ENCODE data around the gene PIK3AP1. TPM values are rescaled to one million over a fixed set of nuclear protein-coding genes. Genes with fewer than 3 reads are reported as not detected.

Gene PIK3AP1
- total RNA-seq, 1 experiment from 2014 or later: 7.1 TPM

GRCh38 chr10:96637709-96638108, 82.6 kb downstream of the PIK3AP1 start:
- Histone ChIP-seq H3K9ac (ENCODE audit: low read length) (no peak overlapping the region), H2AFZ (ENCODE audit: low read depth, low read length, poor library complexity, severe bottlenecking) (no peak overlapping the region), H3K27me3 (ENCODE audit: insufficient read depth, low read length) (no peaks in the 10 kb centered on the region), H3K36me3 (ENCODE audit: control insufficient read depth in 1 of 2, insufficient read depth in 2 of 2, low read length in 2 of 2) (no peaks in the 10 kb centered on the region), H4K20me1 (ENCODE audit: insufficient read depth) (no peaks in the 10 kb centered on the region), H3K4me2 (ENCODE audit: low read length) (no peak overlapping the region), H3K79me2 (ENCODE audit: insufficient read depth, low read length) (no peaks in the 10 kb centered on the region), H3K9me2 (ENCODE audit: insufficient read depth) (no peaks in the 10 kb centered on the region), H3K27ac (ENCODE audit: low read depth, low read length) (no peak overlapping the region), H3K4me3 (replicated peaks in 1 of 2; ENCODE audit: low read depth in 1 of 2, low read length in 2 of 2) (no peak overlapping the region), H3K4me1 (ENCODE audit: control insufficient read depth in 1 of 2, insufficient read depth in 2 of 2, low read length in 2 of 2) (peaks cover 3 to 11% of the 10 kb centered on the region in 2 experiments; a peak in 3 of 4 replicates), H3K9me3 (ENCODE audit: control insufficient read depth in 1 of 2, insufficient read depth in 1 of 2, low read depth in 1 of 2, low read length in 2 of 2) (no peaks in the 10 kb centered on the region)
- ChIA-PET POLR2A (no interaction called here), RAD21 (ENCODE audit: low non-redundant PET in 1 of 2, low total read pairs in 2 of 2, uncharacterized antibody in 2 of 2, unreplicated experiment in 2 of 2) (no interaction called here), CTCF (no interaction called here)
- ATAC-seq (no peak), DNase-seq (ENCODE audit: low read depth, low spot score) (no peak)
- no TSS peak for BruUV-seq (replicated peaks)
- intact Hi-C loops (cut with micrococcal nuclease): no loop called here
- no peak for TF ChIP-seq EGR1 (IDR thresholded peaks at IDR 0.05; ENCODE audit: low read depth)

GRCh38 chr10:96636551-96636950, 83.8 kb downstream of the PIK3AP1 start:
- ChIA-PET POLR2A (no interaction called here), CTCF (interaction anchor here (0.6 kb wide), 1 partner anchor 146 kb away, joined by 3 read pairs; no protein-coding TSS in a partner anchor), RAD21 (ENCODE audit: low non-redundant PET in 1 of 2, low total read pairs in 2 of 2, uncharacterized antibody in 2 of 2, unreplicated experiment in 2 of 2) (no interaction called here)
- Histone ChIP-seq H4K20me1 (ENCODE audit: insufficient read depth) (no peaks in the 10 kb centered on the region), H3K79me2 (ENCODE audit: insufficient read depth, low read length) (no peaks in the 10 kb centered on the region), H3K9me3 (ENCODE audit: control insufficient read depth in 1 of 2, insufficient read depth in 1 of 2, low read depth in 1 of 2, low read length in 2 of 2) (no peaks in the 10 kb centered on the region), H3K27me3 (ENCODE audit: insufficient read depth, low read length) (no peaks in the 10 kb centered on the region), H3K9ac (ENCODE audit: low read length) (no peak overlapping the region), H3K36me3 (ENCODE audit: control insufficient read depth in 1 of 2, insufficient read depth in 2 of 2, low read length in 2 of 2) (no peaks in the 10 kb centered on the region), H3K9me2 (ENCODE audit: insufficient read depth) (no peaks in the 10 kb centered on the region), H3K27ac (ENCODE audit: low read depth, low read length) (no peak overlapping the region), H3K4me1 (ENCODE audit: control insufficient read depth in 1 of 2, insufficient read depth in 2 of 2, low read length in 2 of 2) (peaks cover 3 to 11% of the 10 kb centered on the region in 2 experiments; a peak in 3 of 4 replicates), H3K4me3 (replicated peaks in 1 of 2; ENCODE audit: low read depth in 1 of 2, low read length in 2 of 2) (no peak overlapping the region), H3K4me2 (ENCODE audit: low read length) (no peak overlapping the region), H2AFZ (ENCODE audit: low read depth, low read length, poor library complexity, severe bottlenecking) (no peak overlapping the region)
- intact Hi-C loops (cut with micrococcal nuclease): no loop called here
- no peak for ATAC-seq
- no peak for DNase-seq (ENCODE audit: low read depth, low spot score)
- no peak for TF ChIP-seq EGR1 (IDR thresholded peaks at IDR 0.05; ENCODE audit: low read depth)
- TF ChIP-seq ELF1 (IDR thresholded peaks at IDR 0.05; ENCODE audit: borderline replicate concordance, low read depth): no peak
- TF ChIP-seq POLR2AphosphoS5 (IDR thresholded peaks at IDR 0.05; ENCODE audit: low read depth, low read length): no peak
- TF ChIP-seq ZNF274 (IDR thresholded peaks at IDR 0.05; ENCODE audit: low read depth, low read length): no peak
- TF ChIP-seq MAX (IDR thresholded peaks at IDR 0.05): no peak
- no peak for TF ChIP-seq RAD21 (IDR thresholded peaks at IDR 0.05; ENCODE audit: low read depth)
- TF ChIP-seq SIN3A (IDR thresholded peaks at IDR 0.05; ENCODE audit: low read depth): no peak
- TF ChIP-seq ZBTB33 (IDR thresholded peaks at IDR 0.05; ENCODE audit: extremely low read depth, insufficient replicate concordance, low read length): no peak
- BruUV-seq (replicated peaks): no TSS peak

Data from HCT116 (cell line).